ENCODE measurements around the gene SHC3.

Gene SHC3

DNA sequence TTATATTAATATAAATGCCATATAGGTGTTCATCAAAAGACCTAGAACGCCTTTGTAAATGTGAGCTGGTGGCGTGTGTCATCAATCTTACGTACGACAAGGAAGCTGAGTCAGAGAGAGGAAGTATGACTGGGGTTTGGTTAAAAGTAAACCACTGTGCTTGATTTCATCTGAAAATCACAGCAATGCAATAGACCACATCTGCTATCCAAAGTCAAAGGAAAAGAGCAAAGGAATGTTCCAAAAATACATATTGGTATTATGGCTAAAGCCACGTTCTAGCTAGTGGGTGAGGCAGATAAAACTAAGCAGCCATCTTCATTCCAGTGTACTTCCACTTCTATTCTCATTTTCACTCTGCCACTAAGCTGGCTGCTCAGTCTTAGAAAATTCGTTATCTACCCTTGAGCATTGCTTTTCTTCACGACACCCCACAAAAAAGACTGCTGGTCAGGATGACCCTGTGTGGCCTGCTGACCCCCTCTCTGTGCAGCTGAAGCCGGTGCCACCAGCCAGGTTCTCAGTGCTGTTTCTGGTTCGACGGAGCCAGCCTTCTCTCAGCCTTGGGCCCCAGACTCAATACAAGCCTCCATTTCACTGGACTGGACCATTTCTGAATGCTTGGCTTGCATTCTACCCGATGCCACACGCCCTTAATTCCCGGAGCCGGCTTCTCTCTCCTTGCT, 23.8 kb downstream of the SHC3 start:
- DNase-seq (ENCODE audit: low spot score) = peak; percentile 79

DNA sequence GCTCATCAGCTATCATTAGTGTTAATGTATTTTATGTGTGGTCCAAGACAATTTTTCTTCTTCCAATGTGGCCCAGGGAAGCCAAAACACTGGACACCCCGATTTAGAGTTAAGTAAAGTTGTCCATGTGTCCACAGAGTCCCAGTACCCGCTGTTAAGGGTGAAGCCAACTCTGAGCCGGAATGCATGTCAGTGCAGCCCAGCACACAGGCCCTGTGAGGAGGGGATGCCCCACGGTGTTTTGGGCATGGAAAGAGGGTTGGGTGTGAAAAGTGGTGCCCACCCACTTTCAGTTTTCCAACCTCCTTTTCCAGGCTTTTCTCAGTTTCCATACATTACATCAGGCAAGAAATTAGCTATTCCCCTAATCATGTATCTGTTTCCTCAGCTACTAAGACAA, 24.4 kb downstream of the SHC3 start:
- no peak for DNase-seq (ENCODE audit: low spot score)

DNA sequence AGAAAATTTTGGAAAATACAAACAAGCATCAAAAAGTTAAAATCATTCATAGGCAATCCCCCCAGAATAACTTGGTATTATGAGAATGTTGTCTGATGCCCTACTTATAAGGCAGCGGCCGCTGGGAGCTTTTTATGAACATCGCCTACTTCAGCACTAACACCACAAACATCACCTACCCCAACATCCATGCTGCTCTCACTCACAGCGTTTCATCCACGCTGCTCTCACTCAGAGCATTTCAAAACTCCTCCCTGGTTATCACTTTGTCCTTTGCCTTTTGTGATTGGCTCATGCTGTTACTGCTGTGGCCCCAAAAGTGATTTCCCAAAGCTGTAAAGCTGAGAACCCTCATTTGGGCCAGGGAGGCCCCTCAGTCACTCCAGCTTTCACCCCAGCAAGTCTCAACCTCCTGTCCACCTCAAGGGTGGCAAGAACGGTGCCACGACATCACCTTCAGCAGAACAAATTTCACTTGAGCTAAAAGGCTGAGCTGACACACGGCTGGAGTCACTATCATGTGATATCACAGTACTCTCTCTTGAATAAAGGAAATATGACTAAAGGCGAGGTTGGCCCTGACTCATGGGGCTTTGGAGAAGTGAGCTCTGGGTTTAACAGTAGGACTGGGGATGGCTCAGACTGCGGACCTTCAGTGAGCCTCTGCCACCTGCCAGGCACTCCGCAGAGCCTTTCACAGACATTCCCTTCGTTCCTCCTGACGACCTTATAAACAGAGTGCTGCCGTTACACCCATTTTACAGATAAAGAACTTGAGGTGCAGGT, 25.2 kb downstream of the SHC3 start:
- DNase-seq (ENCODE audit: low spot score) = peak; percentile 60

DNA sequence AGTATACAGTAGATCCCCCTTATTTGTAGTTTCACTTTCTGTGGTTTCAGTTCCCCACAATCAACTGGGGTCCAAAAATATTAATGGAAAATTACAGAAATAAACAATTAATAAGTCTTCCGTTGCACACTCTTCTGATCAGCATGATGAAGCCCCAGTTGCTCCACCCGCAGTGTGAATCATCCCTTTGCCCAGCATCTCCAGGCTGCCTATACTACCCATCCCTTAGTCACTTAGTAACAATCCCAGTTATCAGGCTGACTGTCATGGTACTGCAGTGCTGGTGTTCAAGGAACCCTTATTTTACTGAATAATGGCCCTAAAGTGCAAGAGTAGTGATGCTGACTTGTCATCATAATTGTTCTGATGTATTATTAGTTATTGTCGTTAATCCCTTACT, 28.9 kb downstream of the SHC3 start:
- peak; percentile 61 for DNase-seq (ENCODE audit: low spot score)

DNA sequence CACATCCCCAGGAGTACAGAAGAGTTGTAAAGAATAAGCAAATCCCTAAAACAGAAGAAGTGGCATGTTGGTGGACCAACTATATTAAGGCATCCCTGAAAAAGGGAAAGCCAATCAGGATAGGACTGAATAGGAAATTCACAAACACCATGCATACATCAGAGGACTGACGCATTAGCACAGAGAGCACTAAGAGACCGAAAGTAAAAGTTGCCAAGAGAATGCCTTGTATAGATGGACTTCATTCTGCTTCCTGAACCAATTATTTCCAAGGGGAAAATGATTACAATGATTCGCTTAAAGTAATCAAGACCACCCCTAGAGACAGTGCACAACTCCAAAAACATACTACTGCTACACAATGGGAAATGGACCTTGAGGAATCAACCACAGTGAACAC, 33.5 kb downstream of the SHC3 start:
- DNase-seq (ENCODE audit: low spot score) = no peak

DNA sequence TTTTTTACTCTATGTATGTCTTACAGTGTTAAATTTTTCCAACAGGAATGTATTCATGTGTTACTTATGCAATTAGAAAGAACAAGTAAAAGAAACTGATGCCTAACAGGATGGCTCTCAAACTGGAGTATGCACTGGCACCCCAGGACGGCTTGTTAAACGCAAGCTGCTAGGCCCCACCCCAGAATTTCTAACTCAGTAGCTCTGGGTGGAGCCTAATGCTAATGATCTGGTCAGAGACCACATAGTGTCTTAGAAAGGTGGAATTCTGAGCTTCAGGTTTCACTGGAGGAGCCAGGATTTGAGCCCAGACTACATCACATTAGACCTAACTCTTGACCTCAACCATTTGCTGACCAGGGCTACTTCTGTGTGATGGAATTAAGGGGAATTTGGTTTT, 34.4 kb downstream of the SHC3 start:
- no peak for DNase-seq (ENCODE audit: low spot score)

DNA sequence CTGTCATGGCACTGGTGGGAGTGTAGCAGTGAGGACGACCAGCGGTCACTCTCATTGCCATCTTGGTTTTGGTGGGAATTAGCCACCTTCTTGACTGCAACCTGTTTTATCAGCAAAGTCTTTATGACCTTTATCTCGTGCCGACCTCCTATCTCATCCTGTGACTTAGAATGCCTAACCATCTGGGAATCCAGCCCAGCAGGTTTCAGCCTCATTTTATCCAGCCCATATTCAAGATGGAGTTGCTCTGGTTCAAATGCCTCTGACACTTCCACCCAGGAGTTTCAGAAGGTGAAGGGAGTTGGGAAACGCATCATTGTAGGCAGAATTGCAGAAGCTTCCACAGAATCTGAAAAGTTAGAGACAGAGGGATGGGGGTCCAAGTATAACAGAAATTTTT, 35.4 kb downstream of the SHC3 start:
- DNase-seq (ENCODE audit: low spot score) = no peak

DNA sequence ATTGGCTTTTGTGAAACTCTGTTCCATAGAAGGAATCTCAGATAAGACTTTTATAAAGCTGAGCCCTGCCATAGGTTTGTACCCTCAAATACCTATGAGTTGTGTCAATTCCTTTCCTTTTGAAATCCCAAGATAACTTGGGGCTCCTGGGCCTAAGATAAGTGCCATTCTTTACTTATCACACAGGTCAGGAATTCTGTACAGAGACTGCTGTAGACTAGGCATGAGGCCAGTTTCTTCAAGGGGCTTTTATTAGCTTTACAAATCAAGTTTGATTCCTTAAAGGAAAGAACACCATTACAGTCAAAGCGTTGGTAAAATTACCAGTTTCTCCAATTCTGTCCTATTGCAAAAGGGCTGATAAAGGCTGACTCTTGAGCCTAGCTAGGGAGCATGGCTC, 39.2 kb downstream of the SHC3 start:
- DNase-seq (ENCODE audit: low spot score) = no peak

DNA sequence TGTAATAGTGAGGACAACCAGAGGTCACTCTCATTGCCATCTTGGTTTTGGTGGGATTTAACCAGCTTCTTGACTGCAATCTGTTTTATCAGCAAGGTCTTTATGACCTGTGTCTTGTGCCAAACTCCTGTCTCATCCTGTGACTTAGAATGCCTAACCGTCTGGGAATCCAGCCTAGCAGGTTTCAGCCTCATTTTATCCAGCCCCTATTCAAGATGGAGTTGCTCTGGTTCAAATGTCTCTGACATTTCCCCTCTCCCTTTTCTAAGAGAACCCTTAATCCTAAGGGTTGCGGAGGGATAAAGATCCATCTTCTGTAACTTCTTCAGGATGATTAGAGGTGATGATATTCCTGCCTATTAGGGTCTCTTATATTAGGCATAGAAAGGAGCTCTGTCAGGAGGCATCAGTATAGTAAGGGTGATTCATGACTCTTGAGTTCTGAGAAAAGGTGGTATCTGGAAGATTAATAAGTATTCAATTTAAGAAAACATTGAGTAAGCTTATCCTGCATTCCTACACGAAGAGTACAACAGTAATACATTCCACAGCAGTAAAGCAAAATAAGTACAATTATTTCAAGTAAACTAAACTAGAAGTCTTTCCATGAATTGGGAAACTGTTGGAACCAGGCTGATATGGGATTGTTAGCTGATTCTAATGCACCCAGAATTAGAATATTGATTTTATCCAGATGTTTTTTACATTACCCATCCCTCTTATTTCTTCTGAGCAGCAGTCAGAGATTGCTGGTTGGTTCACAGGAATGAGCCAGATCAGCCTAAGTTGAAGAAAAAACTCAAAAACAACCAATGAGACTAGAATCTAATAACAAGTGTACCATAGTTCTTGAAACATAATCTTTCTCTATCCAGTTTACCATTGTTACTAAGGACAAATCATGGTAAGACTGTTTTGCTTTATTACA, 39.9 kb downstream of the SHC3 start:
- DNase-seq (ENCODE audit: low spot score) = peak; percentile 23

DNA sequence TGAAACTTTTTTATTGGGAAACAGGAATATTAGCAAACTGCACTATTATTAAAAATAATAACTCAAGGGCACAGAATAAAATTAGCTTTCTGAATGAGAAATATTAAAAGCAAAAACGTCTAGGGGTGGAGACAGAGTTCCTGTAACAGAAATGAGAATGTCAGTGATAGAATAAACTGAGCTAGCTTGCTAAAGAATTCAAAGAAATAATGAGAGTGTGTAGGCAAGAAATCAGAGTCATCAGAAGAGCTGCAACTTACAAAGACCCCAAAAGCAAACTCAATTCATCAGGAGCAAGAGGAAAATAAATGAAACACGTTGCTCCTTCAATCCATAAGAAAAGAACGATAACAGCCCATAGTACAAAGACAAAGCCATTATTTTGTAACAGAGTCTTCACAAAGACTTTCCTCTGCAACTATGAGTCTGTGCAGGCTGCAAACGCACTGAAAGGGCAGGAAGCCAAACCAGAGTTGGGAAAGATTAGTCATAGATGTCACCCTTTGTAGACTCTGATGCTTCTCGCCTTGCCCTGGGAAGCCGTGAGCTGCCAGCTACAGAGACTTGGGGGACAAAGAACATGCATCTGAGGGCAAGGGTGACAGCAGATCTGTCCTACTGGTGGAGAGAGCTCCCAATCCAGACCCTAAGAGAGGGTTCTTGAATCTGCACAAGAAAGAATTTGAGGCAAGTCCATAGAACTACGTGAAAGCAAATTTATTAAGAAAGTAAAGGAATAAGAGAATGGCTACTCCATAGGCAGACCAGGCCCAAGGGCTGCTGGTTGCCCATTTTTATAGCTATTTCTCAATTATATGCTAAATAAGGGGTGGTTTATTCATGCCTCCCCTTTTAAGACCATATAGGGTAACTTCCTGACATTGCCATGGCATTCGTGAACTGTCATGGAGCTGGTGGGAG, 40.8 kb downstream of the SHC3 start:
- DNase-seq (ENCODE audit: low spot score) = peak; percentile 74

DNA sequence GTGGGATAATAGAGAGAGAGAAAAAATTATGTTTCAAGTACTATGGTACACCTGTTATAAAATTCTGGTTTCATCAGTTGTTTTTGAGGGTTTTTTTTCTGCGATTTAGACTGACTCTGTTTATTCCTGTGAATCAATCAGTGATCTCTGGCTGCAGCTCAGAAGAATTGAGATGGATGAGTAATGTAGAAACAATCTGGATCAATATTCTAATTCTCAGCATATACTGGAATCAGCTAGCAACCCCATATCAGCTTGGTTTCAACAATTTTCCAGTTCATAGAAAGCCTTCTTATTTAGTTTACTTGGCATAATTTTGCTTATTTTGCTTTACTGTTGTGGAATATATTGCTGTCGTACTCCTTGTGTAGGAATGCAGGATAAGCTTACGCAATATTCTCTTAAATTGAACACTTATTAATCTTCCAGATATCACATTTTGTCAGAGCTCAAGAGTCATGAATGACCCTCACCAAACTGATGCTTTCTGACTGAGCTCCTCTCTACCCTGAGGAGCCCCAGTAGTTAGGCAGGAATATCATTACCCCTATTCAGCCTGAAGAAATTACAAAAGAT, 42.9 kb downstream of the SHC3 start:
- DNase-seq (ENCODE audit: low spot score) = no peak

DNA sequence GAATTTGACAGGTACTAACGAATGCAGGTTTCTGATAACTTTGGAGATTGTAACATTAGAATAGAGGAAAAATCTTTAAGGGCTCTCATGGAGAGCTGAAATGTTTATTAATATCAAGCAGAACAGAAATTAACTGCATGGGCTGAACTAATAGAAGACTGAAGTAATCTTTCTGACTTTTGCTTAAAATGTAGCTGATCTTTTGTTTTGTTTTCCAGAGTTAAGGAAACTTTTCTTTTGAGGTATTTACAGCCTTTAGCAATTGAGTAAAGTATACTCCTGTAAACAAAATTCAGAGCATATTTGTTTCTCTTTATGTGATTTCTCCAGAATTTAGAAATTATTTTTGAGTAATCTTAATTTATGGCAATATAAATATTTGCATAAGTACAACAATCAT, 43.9 kb downstream of the SHC3 start:
- no peak for DNase-seq (ENCODE audit: low spot score)

DNA sequence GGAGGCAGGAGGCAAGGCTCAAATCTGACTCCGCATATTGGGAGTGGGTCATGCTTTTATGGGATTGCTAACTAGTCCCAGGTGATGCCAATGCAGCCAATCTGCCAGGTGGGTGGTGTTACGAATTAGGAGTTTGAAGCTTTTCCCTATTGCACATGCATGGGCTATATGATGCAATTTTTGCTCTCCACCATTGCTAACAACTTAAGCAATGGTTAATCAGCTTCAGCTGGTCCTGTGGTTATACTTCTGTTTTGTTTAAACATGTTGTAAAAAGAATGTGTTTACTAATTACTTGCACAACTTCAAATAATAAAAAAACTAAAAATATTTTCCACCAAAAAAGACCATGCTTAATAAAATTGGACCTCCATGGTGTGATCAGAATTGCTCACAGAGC, 55.7 kb downstream of the SHC3 start:
- DNase-seq (ENCODE audit: low spot score) = peak; percentile 19

DNA sequence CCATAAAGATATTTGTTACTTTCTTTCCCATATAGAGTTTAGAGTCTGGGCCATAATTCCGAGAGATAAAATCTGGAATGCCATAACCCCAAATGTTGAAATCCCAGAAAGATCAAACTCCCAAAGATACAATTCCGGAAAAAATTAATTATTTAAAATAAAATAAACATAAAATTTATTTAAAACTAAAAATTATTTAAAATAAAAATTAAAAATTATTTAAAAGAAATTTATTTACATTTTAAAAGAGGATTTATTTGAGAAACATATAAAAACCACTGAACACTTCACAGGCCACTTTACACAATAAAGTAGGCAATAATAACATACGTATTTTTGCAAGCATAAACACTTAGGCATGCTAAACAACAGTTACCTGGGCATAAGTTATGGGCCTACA, 57.9 kb downstream of the SHC3 start:
- no peak for DNase-seq (ENCODE audit: low spot score)

DNA sequence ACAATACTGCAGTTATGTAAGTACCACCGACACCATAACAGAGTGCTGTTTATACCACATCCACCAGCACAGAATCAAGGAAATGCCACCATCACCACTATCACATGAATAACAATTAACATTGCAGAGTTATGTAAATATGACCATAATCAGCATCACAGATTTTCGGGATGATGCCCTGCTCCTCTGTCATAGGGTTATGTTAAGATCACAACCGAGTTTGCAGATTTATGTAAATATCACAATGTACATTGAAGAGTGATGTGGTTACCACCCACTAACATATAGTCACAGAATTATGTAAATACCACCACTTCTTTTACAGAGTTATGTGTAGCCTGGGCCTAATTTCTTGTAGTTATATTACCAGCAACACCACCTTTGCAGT, 61.8 kb downstream of the SHC3 start:
- no peak for DNase-seq (ENCODE audit: low spot score)

DNA sequence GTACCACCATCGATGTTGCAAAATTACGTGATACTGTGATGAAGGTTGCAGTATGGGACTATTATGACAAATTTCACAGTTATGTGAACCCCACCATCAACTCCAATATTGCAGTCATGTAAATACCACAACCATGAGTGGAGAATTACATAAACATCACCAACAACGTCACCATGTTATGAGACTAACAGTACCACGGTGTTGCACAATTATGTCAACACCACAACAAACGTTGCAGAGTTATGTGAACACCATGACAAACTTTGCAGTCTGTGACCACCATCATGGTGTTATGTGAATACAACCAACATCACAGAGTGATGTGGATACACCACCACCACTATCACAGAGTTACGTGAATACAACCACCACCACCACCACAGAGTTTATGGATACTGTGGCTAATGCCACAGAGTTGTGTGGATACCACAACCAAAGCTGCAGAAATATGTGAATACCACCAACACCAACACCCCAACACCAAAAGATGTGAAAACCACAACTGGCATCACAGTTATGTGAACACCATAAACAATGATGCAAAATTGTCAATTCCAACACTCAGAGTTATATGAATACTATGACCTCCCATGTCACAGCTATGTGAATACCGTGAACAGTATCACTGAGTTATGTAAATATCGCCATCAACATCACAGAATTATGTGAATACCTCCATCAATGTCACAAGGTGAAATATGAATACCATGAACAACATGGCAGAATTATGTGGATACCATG, 62.4 kb downstream of the SHC3 start:
- DNase-seq (ENCODE audit: low spot score) = no peak

DNA sequence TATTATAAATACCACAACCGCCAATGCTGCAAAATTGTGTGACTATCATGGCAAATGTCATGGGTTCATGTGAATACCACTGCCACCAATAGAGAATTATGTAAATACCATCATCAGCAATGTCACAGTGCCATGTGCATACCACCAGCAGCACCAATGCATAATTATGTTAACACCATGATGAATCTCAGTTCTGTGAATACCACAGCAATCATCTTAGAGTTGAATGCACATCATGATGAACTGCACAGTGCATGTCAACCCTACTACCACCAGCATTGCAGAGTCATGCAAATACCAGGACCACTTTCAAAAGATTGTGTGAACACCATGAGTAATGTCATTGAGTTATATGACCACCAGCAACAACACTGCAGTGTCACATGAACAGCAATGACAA, 63.2 kb downstream of the SHC3 start:
- no peak for DNase-seq (ENCODE audit: low spot score)

DNA sequence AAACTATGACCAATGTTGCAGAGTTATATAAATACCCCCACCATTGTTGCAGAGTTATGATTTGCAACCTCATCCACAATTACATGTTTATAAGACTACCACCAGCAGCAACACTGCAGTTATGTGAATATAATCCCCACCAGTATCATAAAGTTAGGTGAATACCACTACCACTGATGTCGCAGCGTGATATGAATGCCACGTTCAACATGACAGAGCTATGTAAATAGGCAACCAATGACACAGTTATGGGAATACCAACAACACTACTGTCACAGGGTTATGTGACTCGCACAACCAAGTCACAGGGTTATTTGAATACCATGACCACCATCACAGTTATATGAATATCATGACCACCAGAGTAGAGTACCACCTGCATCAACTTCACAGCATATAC, 63.9 kb downstream of the SHC3 start:
- no peak for DNase-seq (ENCODE audit: low spot score)

DNA sequence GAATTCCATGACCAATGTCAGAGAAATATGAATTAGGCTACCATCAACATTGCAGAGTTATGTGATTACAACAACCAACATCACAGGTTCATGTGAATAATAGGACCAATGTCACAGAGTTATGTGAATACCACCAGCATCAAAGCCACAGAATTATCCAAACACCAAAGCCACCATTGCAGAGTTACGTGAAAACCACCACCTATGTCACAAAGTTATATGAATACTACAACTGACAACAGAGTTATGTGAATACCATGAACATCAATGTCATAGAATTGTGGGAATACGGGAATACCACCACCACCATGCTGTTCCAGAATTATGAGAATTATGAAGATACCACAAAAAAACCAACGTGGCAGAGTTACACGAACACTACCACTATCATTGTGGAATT, 64.8 kb downstream of the SHC3 start:
- DNase-seq (ENCODE audit: low spot score) = no peak

DNA sequence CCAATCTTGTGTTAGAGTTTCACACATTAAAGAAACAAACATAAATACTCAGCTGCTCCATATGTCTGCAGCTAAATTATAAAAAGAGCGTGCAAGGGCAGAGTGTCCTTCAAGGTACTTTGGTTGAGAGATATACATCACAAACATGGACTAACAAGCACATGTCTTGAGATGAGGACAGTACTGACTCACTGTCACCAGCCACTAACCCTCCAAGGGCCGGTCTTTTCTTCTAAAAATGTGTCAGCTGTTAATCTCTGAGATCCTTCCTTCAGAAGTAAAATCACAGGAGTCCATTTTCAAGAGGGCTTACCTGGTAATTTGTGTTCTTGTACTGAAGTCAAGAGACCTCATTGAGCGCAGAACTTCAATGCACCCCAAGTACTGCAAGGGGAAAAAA, 66.4 kb downstream of the SHC3 start:
- no peak for DNase-seq (ENCODE audit: low spot score)

DNA sequence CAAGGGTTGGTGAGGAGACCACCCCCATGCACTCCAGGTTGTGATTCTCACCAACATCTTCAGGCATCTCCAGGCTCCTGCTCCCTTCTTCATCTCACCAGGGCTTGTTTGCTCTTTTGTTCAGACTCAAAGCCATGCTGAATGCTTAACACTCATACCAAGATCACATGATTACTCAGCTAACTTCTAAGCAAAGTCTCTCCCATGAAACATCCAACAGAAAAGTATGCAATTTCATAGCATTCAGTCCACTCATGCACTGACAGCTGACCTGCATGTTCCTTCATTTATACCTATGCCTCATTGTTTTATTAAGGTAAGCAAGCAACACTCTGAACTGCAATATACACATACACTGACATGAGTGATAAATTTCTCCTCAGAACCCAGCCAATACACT, 69.0 kb downstream of the SHC3 start:
- DNase-seq (ENCODE audit: low spot score) = no peak
